DOHH2 (cell line): Measurements from ENCODE around the gene AGMAT.

Experiments used
- H3F3A ChIP-seq: fragments of 200-600 bp; sonication (generic), shearing (Covaris generic); 2 replicates; pipeline ENCODE4 v1.6.0; 2016; ENCODE audit warnings: antibody characterized with exemption, mild to moderate bottlenecking; ENCODE audit not compliant: control insufficient read depth, insufficient read depth
- H3K27ac ChIP-seq: fragments of 200-600 bp; sonication (generic); 2 replicates; pipeline ENCODE4 v1.5.1; 2014; ENCODE audit warnings: low read depth, mild to moderate bottlenecking, low read length, moderate library complexity
- H3K27me3 ChIP-seq: fragments of 200-600 bp; sonication (generic); 2 replicates; pipeline ENCODE4 v1.6.1; 2014; ENCODE audit warnings: mild to moderate bottlenecking, low read length, mixed read lengths; ENCODE audit not compliant: control insufficient read depth
- H3K36me3 ChIP-seq: fragments of 200-600 bp; sonication (generic); 2 replicates; pipeline ENCODE4 v1.6.1; 2014; ENCODE audit warnings: mild to moderate bottlenecking, low read length, moderate library complexity, mixed read lengths; ENCODE audit not compliant: control insufficient read depth
- H3K4me1 ChIP-seq: fragments of 200-600 bp; sonication (generic); 2 replicates; pipeline ENCODE4 v1.6.1; 2014; ENCODE audit warnings: mild to moderate bottlenecking, low read length, mixed read lengths; ENCODE audit not compliant: control insufficient read depth
- H3K4me2 ChIP-seq: fragments of 200-600 bp; sonication (generic); 2 replicates; pipeline ENCODE4 v1.6.0; 2014; ENCODE audit warnings: mild to moderate bottlenecking, low read length, moderate library complexity
- H3K4me3 ChIP-seq: fragments of 200-600 bp; sonication (generic); 2 replicates; pipeline ENCODE4 v1.5.1; 2014; ENCODE audit warnings: mild to moderate bottlenecking, low read length, mixed read lengths
- H3K79me2 ChIP-seq: fragments of 200-600 bp; sonication (generic); 2 replicates; pipeline ENCODE4 v1.6.1; 2014; ENCODE audit warnings: mild to moderate bottlenecking, low read length, mixed read lengths; ENCODE audit not compliant: control insufficient read depth
- H3K9me2 ChIP-seq: fragments of 200-600 bp; sonication (generic); replicated peaks from 2 replicates; pipeline ENCODE4 v1.6.1; 2014; ENCODE audit warnings: mild to moderate bottlenecking, low read length, mixed read lengths; ENCODE audit not compliant: control insufficient read depth
- H3K9me3 ChIP-seq: fragments of 200-600 bp; sonication (generic); 2 replicates; pipeline ENCODE4 v1.6.1; 2014; ENCODE audit warnings: antibody characterized with exemption, low read length, mixed read lengths; ENCODE audit not compliant: control insufficient read depth, insufficient read depth
- H4K20me1 ChIP-seq: fragments of 200-600 bp; sonication (generic); 2 replicates; pipeline ENCODE4 v1.6.0; 2014; ENCODE audit warnings: low read depth, mild to moderate bottlenecking, antibody characterized with exemption, low read length, moderate library complexity; ENCODE audit not compliant: control insufficient read depth, insufficient read depth
- EZH2phosphoT487 ChIP-seq: fragments of 200-600 bp; sonication (generic); IDR thresholded peaks from 2 replicates; pipeline ENCODE4 v1.6.1; 2017; ENCODE audit warnings: borderline replicate concordance, mild to moderate bottlenecking, antibody characterized with exemption, low read length, moderate library complexity, mixed read lengths
- TF ChIP-seq, protein P1 (sequence below): fragments of 200-600 bp; sonication (generic); IDR thresholded peaks from one replicate; pipeline ENCODE4 v1.5.1; 2014; ENCODE audit warnings: antibody characterized with exemption, mild to moderate bottlenecking, low read depth, low read length; ENCODE audit not compliant: poor library complexity, severe bottlenecking

The AGMAT gene

DNA sequence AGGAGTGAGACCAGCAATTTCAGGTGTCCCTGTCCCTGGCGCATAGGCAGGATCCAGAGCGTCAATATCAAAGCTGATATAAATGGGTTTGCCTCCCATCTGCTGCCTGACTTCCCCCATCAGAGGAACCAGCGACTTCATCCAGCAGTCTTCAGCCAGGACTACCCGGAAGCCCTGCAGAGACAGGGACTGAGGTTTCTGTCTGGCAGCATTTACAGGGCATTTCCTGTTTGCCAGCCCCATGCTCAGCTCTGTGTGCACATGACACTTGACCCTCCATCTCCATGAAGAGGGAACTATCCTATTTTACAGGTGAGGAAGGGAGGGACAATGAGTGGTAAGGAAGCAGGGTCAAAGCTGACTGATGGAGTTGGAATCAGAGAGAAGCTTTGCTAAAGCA lies 7.2 kb downstream of the AGMAT start:
- no peaks in the 10 kb centered on the region for H3K9me3 ChIP-seq
- H3K79me2 ChIP-seq, result no peaks in the 10 kb centered on the region
- H3K9me2 ChIP-seq, result no peaks in the 10 kb centered on the region
- TF ChIP-seq, protein P1, sequence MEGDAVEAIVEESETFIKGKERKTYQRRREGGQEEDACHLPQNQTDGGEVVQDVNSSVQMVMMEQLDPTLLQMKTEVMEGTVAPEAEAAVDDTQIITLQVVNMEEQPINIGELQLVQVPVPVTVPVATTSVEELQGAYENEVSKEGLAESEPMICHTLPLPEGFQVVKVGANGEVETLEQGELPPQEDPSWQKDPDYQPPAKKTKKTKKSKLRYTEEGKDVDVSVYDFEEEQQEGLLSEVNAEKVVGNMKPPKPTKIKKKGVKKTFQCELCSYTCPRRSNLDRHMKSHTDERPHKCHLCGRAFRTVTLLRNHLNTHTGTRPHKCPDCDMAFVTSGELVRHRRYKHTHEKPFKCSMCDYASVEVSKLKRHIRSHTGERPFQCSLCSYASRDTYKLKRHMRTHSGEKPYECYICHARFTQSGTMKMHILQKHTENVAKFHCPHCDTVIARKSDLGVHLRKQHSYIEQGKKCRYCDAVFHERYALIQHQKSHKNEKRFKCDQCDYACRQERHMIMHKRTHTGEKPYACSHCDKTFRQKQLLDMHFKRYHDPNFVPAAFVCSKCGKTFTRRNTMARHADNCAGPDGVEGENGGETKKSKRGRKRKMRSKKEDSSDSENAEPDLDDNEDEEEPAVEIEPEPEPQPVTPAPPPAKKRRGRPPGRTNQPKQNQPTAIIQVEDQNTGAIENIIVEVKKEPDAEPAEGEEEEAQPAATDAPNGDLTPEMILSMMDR, result no peak
- TF ChIP-seq EZH2phosphoT487, result no peak
- H3K4me1 ChIP-seq, result peaks cover 20% of the 10 kb centered on the region
- no peaks in the 10 kb centered on the region for H3K27me3 ChIP-seq
- no peaks in the 10 kb centered on the region for H3K36me3 ChIP-seq
- no peak overlapping the region for H3K27ac ChIP-seq
- H4K20me1 ChIP-seq, result no peaks in the 10 kb centered on the region
- H3F3A ChIP-seq, result peaks cover 7% of the 10 kb centered on the region; the same call in 1 of the 2 replicates
- H3K4me2 ChIP-seq, result no peak overlapping the region
- H3K4me3 ChIP-seq, result no peak overlapping the region

DNA sequence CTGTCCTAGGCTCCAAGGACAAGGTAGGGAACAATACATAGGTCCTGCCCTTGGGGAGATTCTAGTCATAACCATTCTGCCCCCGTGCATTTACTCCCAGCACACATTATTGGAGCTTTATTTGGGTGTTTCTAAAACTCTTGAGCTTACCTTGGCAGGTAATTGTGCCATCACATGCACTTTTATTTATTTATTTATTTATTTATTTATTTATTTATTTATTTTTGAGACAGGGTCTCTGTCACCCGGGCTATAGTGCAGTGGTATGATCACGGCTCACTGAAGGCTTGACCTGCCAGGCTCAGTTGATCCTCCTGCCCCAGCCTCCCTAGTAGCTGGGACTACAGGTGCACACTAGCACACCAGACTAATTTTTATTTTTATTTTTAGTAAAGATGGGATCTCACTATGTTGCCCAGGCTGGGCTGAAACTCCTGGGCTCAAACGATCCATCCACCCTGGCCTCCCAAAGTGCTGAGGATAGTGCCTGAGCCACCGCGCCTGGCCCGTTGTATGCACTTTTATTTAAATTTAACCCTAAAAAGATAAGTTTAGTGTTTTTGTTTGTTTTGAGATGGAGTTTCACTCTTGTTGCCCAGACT lies 9.2 kb downstream of the AGMAT start:
- H3K36me3 ChIP-seq, result peaks cover 7% of the 10 kb centered on the region; the same call in 1 of the 2 replicates
- H3K4me1 ChIP-seq, result peaks cover 40% of the 10 kb centered on the region
- no peaks in the 10 kb centered on the region for H3K79me2 ChIP-seq
- H3K9me2 ChIP-seq, result no peaks in the 10 kb centered on the region
- H3K9me3 ChIP-seq, result no peaks in the 10 kb centered on the region
- no peak overlapping the region for H3K27ac ChIP-seq
- H4K20me1 ChIP-seq, result no peaks in the 10 kb centered on the region
- no peaks in the 10 kb centered on the region for H3K27me3 ChIP-seq
- TF ChIP-seq, protein P1, result no peak
- no peak for TF ChIP-seq EZH2phosphoT487
- no peak overlapping the region for H3K4me3 ChIP-seq
- peaks cover 17% of the 10 kb centered on the region for H3F3A ChIP-seq
- no peak overlapping the region for H3K4me2 ChIP-seq

DNA sequence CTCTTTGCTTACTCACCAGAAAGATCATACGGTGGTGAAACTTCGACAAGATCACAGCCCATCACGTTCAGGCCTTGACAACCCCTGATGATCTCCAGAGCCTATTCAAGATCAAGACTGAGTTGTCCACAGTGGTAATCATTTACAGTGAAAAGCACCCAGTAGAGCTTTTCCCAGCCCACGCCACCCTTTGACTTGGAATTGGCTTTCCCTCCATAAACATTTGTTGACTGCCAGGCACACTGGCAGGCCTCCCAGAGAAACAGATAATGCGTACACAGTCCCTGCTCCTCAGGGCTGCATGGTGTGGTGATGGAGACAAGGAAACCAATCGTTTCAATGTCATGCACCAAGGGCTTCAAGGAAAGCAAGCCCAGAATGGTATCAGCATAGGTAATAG lies 10.1 kb downstream of the AGMAT start:
- no peak overlapping the region for H3K27ac ChIP-seq
- no peak overlapping the region for H3K4me2 ChIP-seq
- H3K36me3 ChIP-seq, result peaks cover 10% of the 10 kb centered on the region
- no peaks in the 10 kb centered on the region for H3K79me2 ChIP-seq
- H3K9me2 ChIP-seq, result no peaks in the 10 kb centered on the region
- no peak overlapping the region for H3K4me3 ChIP-seq
- peaks cover 19% of the 10 kb centered on the region for H3F3A ChIP-seq
- H3K9me3 ChIP-seq, result no peaks in the 10 kb centered on the region
- H3K4me1 ChIP-seq, result peaks cover 38% of the 10 kb centered on the region
- H4K20me1 ChIP-seq, result no peaks in the 10 kb centered on the region
- no peak for TF ChIP-seq EZH2phosphoT487
- TF ChIP-seq, protein P1, result no peak
- no peaks in the 10 kb centered on the region for H3K27me3 ChIP-seq
